Measurements from ENCODE around the gene FARP1.

Gene FARP1

DNA sequence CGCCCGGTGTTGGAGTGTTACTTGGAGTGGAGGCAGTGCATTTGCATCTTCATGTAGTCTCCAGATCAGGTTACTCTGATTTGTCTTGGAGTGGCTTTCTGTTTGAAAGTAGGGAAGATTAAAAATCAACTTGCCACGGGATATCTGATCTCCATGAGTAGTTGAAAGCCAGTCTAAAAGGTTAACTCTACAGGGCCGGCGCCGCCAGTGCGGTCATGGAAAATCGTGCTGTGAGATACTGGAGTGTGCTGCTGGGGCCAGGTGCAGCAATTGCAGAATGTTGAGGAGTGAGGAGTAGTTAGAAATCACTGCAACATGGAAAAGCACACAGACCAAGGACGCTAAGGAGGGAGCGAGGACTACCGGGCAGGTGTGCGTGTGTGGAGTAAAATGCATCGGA, 259.0 kb downstream of the FARP1 start:
- DNase-seq (ENCODE audit: insufficient read length, low spot score) = no peak
- TF ChIP-seq, protein P1, sequence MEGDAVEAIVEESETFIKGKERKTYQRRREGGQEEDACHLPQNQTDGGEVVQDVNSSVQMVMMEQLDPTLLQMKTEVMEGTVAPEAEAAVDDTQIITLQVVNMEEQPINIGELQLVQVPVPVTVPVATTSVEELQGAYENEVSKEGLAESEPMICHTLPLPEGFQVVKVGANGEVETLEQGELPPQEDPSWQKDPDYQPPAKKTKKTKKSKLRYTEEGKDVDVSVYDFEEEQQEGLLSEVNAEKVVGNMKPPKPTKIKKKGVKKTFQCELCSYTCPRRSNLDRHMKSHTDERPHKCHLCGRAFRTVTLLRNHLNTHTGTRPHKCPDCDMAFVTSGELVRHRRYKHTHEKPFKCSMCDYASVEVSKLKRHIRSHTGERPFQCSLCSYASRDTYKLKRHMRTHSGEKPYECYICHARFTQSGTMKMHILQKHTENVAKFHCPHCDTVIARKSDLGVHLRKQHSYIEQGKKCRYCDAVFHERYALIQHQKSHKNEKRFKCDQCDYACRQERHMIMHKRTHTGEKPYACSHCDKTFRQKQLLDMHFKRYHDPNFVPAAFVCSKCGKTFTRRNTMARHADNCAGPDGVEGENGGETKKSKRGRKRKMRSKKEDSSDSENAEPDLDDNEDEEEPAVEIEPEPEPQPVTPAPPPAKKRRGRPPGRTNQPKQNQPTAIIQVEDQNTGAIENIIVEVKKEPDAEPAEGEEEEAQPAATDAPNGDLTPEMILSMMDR (IDR thresholded peaks at IDR 0.05; ENCODE audit: insufficient read depth, missing control alignments) = no peak
- FAIRE-seq = no peak

DNA sequence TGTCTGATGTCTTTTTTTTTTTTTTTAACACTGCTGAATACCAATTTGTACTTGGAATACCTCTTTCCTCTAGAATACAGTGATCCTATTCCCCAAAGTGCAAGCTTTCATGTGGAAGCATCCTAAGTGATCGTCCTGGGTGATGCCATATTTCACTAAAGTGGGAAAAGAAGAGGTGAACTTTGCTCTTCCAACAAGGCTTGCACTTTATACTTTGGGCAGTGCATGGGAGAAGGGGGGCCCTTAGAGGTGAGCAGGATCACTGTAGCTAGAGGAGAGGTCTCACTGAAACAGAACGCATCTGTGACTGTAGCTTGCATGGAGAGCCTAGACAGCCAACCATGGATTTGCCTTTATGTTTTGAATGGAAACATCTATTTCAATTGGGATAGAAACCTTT, 260.2 kb downstream of the FARP1 start:
- FAIRE-seq = no peak
- TF ChIP-seq, protein P1 (IDR thresholded peaks at IDR 0.05; ENCODE audit: insufficient read depth, missing control alignments) = no peak
- no peak for DNase-seq (ENCODE audit: insufficient read length, low spot score)

DNA sequence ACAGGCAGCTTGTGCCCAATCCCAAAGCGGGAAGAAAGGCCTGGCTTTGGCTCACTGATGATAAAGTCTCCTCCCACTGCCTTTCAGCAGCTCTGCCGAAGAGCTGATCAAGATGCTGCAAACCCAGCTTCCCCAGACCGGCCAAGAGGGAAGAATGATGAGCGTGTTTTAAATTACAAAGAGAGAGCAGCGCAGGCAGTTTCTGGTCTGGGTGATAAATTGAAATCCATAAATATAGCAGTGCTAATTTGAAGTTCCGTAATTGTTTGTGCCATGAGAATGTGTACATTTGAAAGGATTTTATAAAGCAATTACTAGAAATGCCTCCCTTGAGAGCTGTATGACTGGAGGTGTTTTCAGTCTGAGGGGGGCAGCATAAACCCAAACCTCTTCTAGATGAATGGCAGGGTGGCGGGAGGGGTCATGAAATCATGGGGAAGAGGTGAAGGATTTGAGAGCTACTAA, 262.2 kb downstream of the FARP1 start:
- TF ChIP-seq, protein P1 (IDR thresholded peaks at IDR 0.05; ENCODE audit: insufficient read depth, missing control alignments) = peak; percentile 3
- no peak for FAIRE-seq
- no peak for DNase-seq (ENCODE audit: insufficient read length, low spot score)

DNA sequence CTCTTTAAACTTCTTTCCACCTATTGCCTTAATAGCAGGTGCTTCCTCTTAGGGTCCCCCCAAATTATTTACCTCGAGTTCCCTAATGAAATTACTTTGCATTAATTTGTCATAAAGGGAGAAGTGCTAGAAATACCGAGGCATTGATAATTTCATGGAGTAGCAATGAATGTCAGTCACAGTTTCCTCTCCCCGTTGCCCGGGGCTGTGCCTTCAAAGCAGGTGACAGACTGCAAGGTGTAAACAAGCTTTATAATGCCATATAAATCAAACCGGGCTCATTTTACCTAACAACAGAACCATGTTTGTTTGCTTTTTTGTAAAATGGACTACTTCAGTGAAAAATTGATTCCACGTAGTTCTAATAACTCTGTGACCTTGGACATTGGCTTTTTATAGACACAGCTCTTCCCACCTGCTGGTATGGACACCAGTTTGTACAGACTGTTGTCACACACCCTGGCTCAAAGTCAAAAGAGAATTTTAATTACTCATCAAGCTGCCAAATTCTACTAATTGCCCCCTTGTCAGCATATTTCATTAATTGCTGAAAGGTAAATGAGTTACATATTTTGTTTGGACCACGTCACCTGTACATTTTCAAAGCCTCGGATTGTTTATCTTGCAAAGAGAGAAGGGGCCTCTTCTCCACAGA, 262.9 kb downstream of the FARP1 start:
- TF ChIP-seq, protein P1 (IDR thresholded peaks at IDR 0.05; ENCODE audit: insufficient read depth, missing control alignments) = no peak
- FAIRE-seq (no peak), DNase-seq (ENCODE audit: insufficient read length, low spot score) (no peak)

DNA sequence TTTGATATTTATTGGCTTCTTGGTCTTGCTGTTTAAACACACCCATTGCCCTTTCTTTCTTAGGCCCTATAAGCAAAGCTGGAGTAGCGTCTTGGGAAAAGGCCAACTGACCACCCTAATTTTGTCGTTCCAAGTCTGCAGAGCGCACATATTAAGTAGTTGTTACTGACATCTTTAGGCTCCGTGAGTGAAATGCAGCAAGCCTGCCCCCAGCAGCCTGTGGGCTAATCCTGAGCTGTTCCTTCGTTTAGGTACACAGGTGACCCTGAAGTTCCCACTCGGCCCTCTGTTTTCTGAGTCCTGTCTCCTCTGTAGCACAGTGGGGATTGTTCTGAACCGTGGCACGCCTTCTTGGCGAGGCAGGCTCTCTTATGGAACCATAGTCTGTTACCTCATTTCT, 263.5 kb downstream of the FARP1 start:
- DNase-seq (ENCODE audit: insufficient read length, low spot score) (no peak), FAIRE-seq (no peak)
- TF ChIP-seq, protein P1 (IDR thresholded peaks at IDR 0.05; ENCODE audit: insufficient read depth, missing control alignments) = no peak

DNA sequence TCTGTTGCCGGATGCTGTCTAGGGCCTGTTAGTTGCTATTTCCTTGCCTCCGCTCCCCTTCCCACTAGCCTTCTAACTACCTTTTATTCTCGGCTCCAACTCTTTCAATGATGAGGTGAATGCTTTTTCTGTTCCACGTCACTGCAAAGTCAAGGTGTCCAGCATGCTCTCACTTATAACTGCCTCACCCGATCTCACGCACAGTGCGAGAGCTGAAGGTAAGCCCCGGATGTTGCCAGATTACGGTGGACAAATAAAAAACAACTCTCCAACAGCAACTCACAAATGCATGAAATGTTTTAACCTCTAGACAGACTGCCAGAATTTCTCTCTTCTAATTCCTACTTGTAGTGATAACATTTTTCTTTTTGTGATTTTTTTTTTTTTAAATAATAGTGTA, 264.1 kb downstream of the FARP1 start:
- FAIRE-seq (no peak), DNase-seq (ENCODE audit: insufficient read length, low spot score) (no peak)
- TF ChIP-seq, protein P1 (IDR thresholded peaks at IDR 0.05; ENCODE audit: insufficient read depth, missing control alignments) = no peak

DNA sequence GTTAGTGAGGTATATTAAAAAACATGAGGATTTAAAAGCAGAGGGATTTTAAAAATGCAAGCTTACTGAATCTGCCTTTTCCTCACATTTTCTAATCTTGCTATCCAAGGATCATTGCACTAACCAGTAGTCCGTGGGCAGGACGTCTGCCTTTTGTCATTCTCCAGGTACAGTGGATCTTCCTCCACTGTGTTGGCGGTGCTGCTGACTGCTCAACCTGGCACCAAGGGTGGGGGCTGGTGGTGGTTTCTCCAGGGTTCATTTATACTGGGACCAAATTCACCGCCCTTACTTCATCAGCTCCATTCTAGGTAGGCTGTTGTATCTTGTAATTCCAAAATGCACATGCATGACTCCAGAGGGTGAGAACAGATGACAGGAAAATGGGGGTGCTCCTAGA, 264.7 kb downstream of the FARP1 start:
- DNase-seq (ENCODE audit: insufficient read length, low spot score) (no peak), FAIRE-seq (no peak)
- TF ChIP-seq, protein P1 (IDR thresholded peaks at IDR 0.05; ENCODE audit: insufficient read depth, missing control alignments) = no peak
